Chondrocyte (in vitro differentiated cells): ENCODE results near the gene CEP70. TPM values are rescaled to one million over a fixed set of nuclear protein-coding genes. Genes with fewer than 3 reads are reported as not detected.
"Not testable (repeated sequence)": the region's sequence is repeated elsewhere in the genome, so short reads cannot be mapped to it uniquely, and the experiment has no call there.

Experiments
- DNase-seq: peaks from one replicate; pipeline ENCODE4 v3.0.0; 2021; ENCODE audit warnings: mixed read lengths, low spot score
- H3K27ac Mint-ChIP-seq: one replicate; pipeline ENCODE4 v1.8.0; 2021; ENCODE audit warnings: mild to moderate bottlenecking, moderate library complexity, mixed read lengths; ENCODE audit not compliant: unreplicated experiment
- H3K27me3 Mint-ChIP-seq: 2 replicates; pipeline ENCODE4 v1.8.0; 2021; ENCODE audit warnings: low read depth, mixed read lengths
- H3K36me3 Mint-ChIP-seq: 2 replicates; pipeline ENCODE4 v1.8.0; 2021; ENCODE audit warnings: low read depth, mixed read lengths
- H3K4me1 Mint-ChIP-seq: 2 replicates; pipeline ENCODE4 v1.8.0; 2021; ENCODE audit warnings: low read depth, mild to moderate bottlenecking, mixed read lengths
- H3K4me3 Mint-ChIP-seq: one replicate; pipeline ENCODE4 v1.8.0; 2021; ENCODE audit warnings: mild to moderate bottlenecking, moderate library complexity, mixed read lengths; ENCODE audit not compliant: unreplicated experiment
- H3K9me3 Mint-ChIP-seq: 2 replicates; pipeline ENCODE4 v1.8.0; 2021; ENCODE audit warnings: low read depth, mixed read lengths
- total RNA-seq: library from RNA; stranded (reverse); gene quantifications from 3 replicates; pipeline ENCODE4 v1.2.1, GENCODE V29; 2021
- TF ChIP-seq, protein P1 (sequence below): fragments of 200-600 bp; sonication (generic); IDR thresholded peaks from 2 replicates; pipeline ENCODE4 v1.5.0; 2021; ENCODE audit warnings: antibody characterized with exemption, mild to moderate bottlenecking, moderate library complexity

Gene CEP70
- total RNA-seq, 1 donor from 2014 or later, result 12.9 TPM

- H3K27ac Mint-ChIP-seq, result no peak overlapping the region
- no peak for DNase-seq
- peaks cover 11% of the 10 kb centered on the region for H3K4me1 Mint-ChIP-seq
- H3K9me3 Mint-ChIP-seq, result no peaks in the 10 kb centered on the region
- H3K4me3 Mint-ChIP-seq, result no peak overlapping the region
- H3K36me3 Mint-ChIP-seq, result no peaks in the 10 kb centered on the region
- TF ChIP-seq, protein P1, sequence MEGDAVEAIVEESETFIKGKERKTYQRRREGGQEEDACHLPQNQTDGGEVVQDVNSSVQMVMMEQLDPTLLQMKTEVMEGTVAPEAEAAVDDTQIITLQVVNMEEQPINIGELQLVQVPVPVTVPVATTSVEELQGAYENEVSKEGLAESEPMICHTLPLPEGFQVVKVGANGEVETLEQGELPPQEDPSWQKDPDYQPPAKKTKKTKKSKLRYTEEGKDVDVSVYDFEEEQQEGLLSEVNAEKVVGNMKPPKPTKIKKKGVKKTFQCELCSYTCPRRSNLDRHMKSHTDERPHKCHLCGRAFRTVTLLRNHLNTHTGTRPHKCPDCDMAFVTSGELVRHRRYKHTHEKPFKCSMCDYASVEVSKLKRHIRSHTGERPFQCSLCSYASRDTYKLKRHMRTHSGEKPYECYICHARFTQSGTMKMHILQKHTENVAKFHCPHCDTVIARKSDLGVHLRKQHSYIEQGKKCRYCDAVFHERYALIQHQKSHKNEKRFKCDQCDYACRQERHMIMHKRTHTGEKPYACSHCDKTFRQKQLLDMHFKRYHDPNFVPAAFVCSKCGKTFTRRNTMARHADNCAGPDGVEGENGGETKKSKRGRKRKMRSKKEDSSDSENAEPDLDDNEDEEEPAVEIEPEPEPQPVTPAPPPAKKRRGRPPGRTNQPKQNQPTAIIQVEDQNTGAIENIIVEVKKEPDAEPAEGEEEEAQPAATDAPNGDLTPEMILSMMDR, result no peak
- no peaks in the 10 kb centered on the region for H3K27me3 Mint-ChIP-seq
Observed at GRCh38 chr3:138496436-138496835, 97.6 kb downstream of the CEP70 start.

DNA sequence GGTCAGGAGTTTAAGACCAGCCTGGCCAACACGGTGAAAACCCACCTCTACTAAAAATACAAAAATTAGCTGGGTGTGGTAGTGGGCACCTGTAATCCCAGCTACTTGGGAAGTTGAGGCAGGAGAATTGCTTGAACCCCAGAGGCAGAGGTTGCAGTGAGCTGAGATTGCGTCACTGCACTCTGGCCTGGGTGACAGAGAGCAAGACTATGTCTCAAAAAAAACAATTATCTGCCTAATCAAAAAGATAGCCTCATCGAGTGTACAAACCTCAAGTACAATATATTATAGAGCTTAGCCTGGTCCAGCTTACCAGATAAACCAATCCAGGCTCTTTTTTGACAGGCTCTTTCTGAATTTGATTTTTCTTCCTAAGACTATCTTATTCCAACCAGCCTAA lies 98.4 kb downstream of the CEP70 start:
- H3K27ac Mint-ChIP-seq, H3K9me3 Mint-ChIP-seq, H3K4me3 Mint-ChIP-seq, DNase-seq, H3K36me3 Mint-ChIP-seq, H3K27me3 Mint-ChIP-seq: not testable (repeated sequence)
- peaks cover 18% of the 10 kb centered on the region for H3K4me1 Mint-ChIP-seq

- Mint-ChIP-seq H3K9me3 (peaks cover 3% of the 10 kb centered on the region), H3K27me3 (no peaks in the 10 kb centered on the region), H3K27ac (peak overlapping the region; percentile 80), H3K36me3 (no peaks in the 10 kb centered on the region), H3K4me1 (peaks cover 20% of the 10 kb centered on the region), H3K4me3 (no peak overlapping the region)
- TF ChIP-seq, protein P1, result no peak
- DNase-seq, result no peak
Observed at GRCh38 chr3:138494607-138494929, 99.5 kb downstream of the CEP70 start.

DNA sequence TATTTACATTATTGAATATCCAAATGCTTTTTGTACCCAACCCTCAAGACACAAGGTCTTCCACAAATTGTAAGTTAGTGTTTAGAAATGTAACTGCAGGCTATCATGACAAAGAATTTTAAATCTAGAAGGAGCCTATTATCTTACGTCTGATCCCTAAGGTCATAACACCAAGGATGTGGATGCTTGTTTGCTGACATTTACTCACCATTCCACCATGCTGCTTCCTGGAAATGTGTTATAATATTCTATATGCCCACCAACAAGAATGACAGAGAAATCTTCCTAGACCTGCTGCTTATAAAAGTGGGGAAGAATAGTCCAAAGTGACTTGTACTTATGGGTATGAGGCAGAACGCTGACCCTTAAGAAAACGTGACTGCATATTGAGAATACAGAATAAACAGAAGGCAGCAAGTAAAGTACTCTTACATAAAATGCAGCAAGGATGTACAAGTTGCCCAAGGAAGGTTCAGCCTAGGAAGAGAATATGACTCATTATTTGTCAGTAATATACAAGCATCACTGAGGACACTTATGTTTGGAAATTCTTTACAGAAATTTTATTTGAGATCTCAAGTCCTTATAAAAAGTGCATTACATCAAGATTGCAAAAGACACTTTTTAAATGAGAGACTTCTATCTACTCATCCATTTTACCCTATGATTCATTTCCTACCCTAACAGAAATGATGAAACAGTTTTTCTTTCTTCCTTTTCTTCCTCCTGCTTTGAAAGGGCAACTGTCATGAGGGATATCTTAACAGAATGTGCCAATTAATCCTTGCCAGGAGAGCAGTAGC lies 100.1 kb downstream of the CEP70 start:
- Mint-ChIP-seq H3K9me3 (peaks cover 6% of the 10 kb centered on the region), H3K4me1 (peaks cover 20% of the 10 kb centered on the region), H3K36me3 (peaks cover under 1% of the 10 kb centered on the region), H3K27ac (peak overlapping the region; percentile 80), H3K4me3 (no peak overlapping the region), H3K27me3 (no peaks in the 10 kb centered on the region)
- no peak for DNase-seq
- TF ChIP-seq, protein P1, result no peak

GRCh38 chr3:138492980-138493675 lies 100.9 kb downstream of the CEP70 start:
- H3K4me3 Mint-ChIP-seq, result no peak overlapping the region
- peaks cover 10% of the 10 kb centered on the region for H3K9me3 Mint-ChIP-seq
- TF ChIP-seq, protein P1, result no peak
- H3K36me3 Mint-ChIP-seq, result peaks cover 4% of the 10 kb centered on the region
- DNase-seq, result no peak
- peaks cover 20% of the 10 kb centered on the region for H3K4me1 Mint-ChIP-seq
- H3K27me3 Mint-ChIP-seq, result no peaks in the 10 kb centered on the region
- H3K27ac Mint-ChIP-seq, result no peak overlapping the region
